Stimulated activated CD4-positive, alpha-beta T cell treated with anti-CD3 and anti-CD28 coated beads, Interleukin-1b, Interleukin-23, amount 100 ng/mL, for 48 hours (primary cell): ENCODE measurements around the gene ECEL1.
A peak's percentile ranks its signal among the peaks of the same experiment; 100 is the strongest.
"Not testable (repeated sequence)": the region's sequence is repeated elsewhere in the genome, so short reads cannot be mapped to it uniquely, and the experiment has no call there.

Experiments used
- DNase-seq: peaks from one replicate; pipeline ENCODE4 v3.0.0-alpha.2; 2020

The ECEL1 gene

DNA sequence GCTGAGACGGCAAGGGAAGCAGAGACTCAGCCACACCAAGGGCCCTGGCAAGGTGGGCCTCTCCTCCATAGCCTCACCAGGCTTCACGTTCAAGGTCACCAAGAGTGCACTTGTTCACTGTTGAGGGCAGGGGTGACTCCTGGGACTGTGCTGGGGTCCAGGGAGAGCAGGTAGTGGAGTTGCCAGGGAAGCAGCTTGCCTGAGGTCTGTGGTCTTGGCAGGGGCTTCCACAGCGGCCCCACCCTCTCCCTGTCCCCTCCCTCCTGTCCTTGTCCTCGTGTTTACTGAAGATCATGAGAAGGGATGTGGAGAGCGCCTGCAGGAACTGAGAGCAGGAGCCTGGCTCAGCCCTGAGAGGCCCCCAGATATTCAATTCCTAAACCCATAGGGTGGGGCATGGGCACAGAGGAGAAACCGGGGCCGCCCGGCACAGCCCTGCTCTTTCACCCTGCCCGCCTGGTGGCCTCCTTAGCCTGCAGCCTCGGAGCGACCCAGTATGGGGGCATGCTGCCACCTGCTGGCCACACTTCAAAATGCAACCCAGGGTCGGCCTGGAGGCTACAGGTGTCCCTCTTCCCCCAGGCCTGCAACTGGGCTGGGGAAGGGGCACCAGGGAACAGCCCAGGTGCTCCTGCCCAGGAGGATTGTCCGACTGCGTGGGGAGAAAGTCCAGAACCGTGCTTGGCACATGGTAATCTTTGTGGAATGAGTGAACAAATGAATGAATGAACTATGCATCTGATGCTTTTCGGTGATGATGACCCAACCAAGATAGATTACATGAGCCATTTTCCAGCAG is 47.2 kb downstream of the ECEL1 start:
- DNase-seq: peak; percentile 87

- no peak for DNase-seq
Observed at GRCh38 chr2:232439758-232440135, 47.9 kb downstream of the ECEL1 start.

DNA sequence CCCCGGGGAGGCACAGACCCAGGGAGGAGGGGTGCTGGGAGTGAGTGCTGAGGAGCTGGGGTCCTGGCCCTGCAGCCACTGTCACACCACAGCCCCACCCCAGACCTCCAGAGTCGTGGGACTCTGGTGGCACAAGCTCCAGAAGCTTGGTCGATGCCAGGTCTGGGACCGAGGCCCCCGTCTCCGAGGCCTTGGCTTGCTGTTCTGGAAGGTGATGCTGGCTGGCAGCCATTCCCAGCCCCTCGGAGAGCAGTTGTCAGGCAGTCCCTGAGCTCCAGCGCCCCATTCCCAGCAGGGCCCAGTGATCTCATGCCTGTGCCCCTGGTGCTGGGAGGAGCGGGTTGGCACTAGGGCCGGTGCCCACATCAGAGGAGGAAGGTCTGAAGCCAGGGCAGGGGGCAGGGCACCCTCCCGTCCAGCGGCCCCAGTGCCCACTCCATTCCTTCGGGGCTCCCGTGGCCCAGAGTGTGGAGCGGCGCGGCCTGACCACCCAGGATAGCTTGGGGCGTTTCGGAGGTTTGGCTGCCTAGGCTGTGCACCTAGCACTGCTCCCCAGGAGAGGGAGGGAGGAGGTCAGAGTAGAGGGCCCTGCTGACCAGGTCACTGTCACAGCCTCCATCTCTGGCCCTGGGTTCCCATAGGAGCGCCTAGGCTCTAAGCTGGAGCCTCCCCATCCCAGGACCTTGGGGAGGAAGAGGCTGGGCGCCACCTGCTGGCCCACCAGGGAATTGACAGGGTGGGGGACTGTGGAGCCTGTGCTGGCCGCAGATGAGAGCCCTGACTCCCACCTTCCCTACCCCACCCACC is 48.5 kb downstream of the ECEL1 start:
- DNase-seq: peak; percentile 34

- no peak for DNase-seq
Observed at GRCh38 chr2:232438091-232438490, 49.5 kb downstream of the ECEL1 start.

- no peak for DNase-seq
Observed at GRCh38 chr2:232437195-232437571, 50.5 kb downstream of the ECEL1 start.

DNA sequence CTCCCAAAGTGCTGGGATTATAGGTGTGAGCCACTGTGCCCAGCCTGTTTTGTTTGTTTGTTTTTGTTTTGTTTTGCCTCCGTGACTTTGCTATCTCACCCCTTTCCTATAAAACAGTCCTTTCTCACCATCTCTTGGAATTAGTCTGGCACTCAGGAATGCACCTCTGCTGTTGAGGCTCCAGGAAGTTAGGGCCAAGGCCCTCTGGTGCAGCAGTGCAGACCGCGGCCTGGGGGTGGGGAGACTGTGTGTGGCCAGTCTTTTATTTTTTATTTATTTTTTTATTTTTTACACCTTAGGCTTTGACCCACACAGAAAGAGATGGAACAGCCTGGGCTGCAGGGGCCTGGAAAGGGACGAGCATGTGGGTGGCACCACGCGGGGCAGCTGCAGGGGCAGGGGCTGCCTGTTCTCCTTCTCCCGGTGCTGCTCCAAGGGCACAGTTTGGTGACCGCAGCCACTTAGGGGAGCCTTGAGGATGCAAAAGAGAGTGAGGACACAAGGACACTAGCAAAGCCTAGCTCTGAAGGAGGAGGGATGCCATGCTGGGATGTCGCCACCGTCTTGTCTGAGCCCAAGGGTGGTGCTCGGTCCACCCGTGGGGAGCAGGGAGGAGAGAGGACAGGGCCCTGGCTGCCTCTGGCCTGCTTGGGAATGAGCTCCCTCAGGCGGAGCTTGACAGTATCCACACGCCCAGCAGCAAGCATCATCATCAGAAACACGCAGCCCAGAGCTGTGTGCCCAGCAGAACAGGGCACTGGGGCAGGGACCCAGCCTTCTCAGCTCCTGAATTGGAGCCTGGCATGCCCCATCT is 51.0 kb downstream of the ECEL1 start:
- no peak for DNase-seq

DNA sequence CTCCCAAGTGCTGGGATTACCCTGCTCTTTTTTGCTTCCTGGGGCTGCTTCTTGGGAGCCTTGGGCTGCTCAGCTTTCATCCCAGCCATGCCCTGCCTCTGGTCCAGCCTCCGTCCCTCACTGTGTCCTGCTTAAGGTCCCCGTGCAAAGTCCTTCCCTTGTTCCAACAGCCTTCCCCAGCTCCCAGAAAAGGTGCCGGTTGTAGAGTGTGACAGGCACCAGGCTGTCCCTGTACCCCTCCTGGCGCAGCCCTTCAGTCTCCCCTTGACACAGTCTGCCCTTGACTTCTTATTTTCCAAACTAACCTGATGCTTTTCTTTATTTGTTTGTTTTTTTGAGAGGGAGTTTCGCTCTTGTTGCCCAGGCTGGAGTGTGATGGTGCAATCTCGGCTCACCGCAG is 51.8 kb downstream of the ECEL1 start:
- no peak for DNase-seq

DNA sequence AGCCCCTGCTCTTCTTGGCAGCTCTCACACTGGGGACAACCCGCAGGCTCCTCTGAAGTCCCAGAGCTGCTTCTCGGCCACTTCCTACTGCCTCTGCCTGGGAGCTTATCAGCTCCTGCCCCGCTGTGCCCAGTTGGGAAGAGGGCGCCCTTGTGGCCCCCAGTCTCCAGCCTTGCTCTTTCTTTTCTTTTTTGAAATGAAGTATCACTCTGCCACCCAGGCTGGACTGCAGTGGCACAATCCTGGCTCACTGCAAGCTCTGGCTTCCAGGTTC is 52.3 kb downstream of the ECEL1 start:
- no peak for DNase-seq

- no peak for DNase-seq
Observed at GRCh38 chr2:232434563-232435374, 52.9 kb downstream of the ECEL1 start.

GRCh38 chr2:232434091-232434490 is 53.5 kb downstream of the ECEL1 start:
- DNase-seq: no peak

DNA sequence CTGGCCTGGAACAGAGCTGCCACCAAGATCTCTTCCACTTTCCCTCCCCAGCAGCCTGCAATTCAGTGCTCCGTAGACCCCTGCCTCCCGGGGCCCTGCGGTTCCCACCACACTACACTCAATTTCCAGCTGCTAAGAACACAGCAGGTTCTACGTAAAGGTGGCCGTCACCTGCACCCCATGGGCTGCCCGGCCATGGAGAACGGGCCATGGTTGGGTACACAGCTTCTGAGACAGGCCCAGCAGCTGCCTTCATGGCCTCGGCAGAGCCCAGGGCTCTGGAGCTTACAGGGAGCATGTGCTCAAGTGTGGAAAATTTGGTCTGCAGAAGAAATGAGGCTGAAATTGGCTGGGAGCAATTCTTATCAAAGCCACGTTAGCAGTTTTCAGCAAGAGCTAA is 54.0 kb downstream of the ECEL1 start:
- DNase-seq: not testable (repeated sequence)

- DNase-seq: no peak
Observed at GRCh38 chr2:232432598-232433184, 54.9 kb downstream of the ECEL1 start.

DNA sequence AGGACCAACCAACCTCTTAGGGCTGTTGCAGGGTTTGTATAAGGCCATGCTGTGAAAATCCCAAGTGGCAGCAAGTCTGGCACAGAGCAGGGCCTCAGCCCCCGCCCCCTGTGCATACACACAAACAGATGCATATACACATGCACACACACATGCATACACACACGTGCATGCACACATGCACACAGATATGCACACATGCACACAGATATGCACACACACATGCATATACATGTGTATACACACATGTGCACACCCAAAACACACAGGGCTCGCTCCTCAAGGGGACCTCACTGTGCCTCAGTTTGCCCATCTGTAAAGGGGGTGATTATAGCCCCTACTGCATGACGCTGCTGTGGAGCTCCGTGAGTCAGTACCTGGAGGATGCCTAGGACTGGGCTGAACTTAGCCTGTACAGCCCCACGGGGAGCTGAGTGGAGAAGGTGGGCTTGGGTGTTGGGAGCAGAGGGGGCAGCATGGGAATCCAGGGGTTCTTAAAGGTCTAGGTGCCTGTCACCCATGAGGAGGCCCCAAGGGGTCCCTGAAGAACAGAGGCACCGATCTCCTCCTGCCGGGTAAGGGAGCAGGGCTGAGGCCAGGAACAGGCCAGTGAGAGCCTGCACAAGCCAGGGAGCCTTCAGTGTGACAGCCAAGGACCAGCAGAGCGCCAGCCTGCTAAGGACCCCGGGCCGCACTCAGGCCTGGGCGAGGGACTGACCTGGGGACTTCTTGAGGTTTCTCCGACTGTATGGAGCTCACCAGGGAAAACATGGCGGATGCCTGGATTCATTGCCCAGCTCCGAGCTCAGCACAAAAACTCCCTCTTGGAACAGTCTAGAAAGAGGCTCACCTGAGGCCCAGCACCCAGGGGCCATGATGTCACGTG is 55.7 kb downstream of the ECEL1 start:
- no peak for DNase-seq
